22Rv1 (cell line): ENCODE results near the gene TRPV5.

Experiments
- H3K27ac ChIP-seq: fragments of 450-650 bp; 2 replicates; pipeline ENCODE4 v1.5.1; 2017
- CTCF ChIP-seq: fragments of 450-650 bp; IDR thresholded peaks from 2 replicates; pipeline ENCODE4 v1.5.1; 2017; ENCODE audit warnings: mild to moderate bottlenecking
- ZFX ChIP-seq: fragments of 450-650 bp; IDR thresholded peaks from 2 replicates; pipeline ENCODE4 v1.6.1; 2017; ENCODE audit warnings: antibody characterized with exemption, borderline replicate concordance

TRPV5 gene

DNA sequence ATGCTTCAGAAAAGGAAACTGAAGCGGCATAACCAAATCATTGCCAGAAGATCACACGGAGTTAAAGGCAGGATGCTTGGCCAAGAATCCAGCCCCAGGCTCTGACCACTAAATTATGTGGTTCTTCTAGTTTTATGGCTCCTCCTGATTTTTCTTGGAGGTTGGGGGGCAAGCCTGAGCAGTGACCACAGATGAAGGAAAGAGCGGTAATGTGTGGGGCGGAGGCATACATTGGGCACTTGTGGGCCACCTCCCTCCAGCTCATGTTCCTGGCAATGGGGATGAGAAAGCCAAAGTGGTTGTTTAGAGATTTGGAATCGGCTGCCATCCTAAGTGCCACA is 51.2 kb downstream of the TRPV5 start:
- H3K27ac ChIP-seq: no peak overlapping the region
- TF ChIP-seq CTCF (no peak), ZFX (no peak)

DNA sequence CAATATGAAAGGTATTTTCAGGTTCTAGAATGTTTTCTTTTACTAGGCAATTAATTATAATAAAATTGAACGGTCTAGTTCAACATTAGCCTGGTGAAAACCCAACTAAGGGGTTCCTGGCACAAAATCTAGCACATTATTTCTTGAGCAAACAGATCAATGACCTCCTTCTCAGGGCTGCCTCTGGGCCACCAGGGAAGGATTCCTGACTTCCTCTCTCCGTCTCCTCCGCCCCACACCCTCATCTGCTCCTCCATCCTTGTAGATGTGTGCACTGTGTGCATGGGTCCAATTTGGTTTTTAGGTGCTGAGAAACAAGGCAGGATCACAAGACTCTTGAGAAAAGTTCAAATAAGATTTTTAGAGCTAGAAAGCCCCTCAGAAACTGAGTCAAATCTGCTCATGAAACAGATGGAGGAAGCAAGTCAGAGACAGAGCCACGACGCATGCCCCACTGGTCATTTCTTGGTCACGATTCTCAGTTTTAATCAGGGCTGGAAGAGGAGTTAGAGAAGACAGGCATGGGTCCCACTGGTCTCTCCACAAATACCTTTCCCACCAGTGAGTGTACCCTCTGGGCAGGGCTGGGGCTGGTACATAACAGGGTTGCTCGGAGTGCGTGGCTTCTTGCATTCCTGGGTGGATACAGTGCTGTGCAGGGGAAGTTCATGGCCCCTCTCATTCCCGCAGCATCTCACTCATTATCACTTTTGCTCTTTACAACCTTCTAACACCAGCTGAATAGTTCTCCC is 51.8 kb downstream of the TRPV5 start:
- TF ChIP-seq ZFX (no peak), CTCF (no peak)
- H3K27ac ChIP-seq: no peak overlapping the region

GRCh38 chr7:142880876-142881505 is 52.6 kb downstream of the TRPV5 start:
- TF ChIP-seq ZFX (no peak), CTCF (peak; percentile 93)

GRCh38 chr7:142879060-142879459 is 54.5 kb downstream of the TRPV5 start:
- no peak overlapping the region for H3K27ac ChIP-seq
- TF ChIP-seq CTCF (no peak), ZFX (no peak)

More at GRCh38 chr7:142880876-142881505, 52.6 kb downstream of the TRPV5 start:
- H3K27ac ChIP-seq: no peak overlapping the region

GRCh38 chr7:142878315-142878714 is 55.2 kb downstream of the TRPV5 start:
- TF ChIP-seq CTCF (no peak), ZFX (no peak)
- no peak overlapping the region for H3K27ac ChIP-seq

GRCh38 chr7:142876991-142877910 is 56.3 kb downstream of the TRPV5 start:
- TF ChIP-seq ZFX (no peak), CTCF (no peak)
- H3K27ac ChIP-seq: no peak overlapping the region
